Stimulated activated CD4-positive, alpha-beta T cell treated with anti-CD3 and anti-CD28 coated beads, TNF-alpha, amount 100 ng/mL, for 48 hours (primary cell): ENCODE data around the gene NUDT8.
"Not testable (repeated sequence)": the region's sequence is repeated elsewhere in the genome, so short reads cannot be mapped to it uniquely, and the experiment has no call there.

Source experiments
- DNase-seq, 3 donors: peaks; one replicate each; pipeline ENCODE4 v3.0.0-alpha.2; 2020; ENCODE audit warnings: low read depth in 3 of 3

The NUDT8 gene

GRCh38 chr11:67660752-67661151 is 31.0 kb upstream of the NUDT8 start:
- not testable (repeated sequence) for DNase-seq

DNA sequence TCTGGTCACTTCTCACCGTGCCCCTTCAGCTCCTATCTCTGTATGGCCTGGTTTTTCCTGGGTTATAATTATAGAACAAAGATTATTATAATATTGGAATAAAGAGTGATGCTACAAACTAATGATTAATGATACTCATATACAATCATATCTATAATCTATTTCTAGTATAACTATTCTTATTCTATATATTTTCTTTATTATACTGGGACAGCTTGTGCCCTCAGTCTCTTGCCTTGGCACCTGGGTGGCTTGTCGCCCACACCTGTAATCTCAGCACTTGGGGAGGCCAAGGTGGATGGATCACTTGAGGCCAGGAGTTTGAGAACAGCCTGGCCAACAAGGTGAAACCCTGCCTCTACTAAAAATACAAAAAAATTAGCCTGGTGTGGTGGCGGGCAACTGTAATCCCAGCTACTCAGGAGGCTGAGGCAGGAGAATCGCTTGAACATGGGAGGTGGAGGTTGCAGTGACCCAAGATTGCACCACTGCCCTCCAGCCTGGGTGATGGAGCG is 30.0 kb upstream of the NUDT8 start:
- DNase-seq: not testable (repeated sequence)

GRCh38 chr11:67657300-67657699 is 27.6 kb upstream of the NUDT8 start:
- DNase-seq: no peak

DNA sequence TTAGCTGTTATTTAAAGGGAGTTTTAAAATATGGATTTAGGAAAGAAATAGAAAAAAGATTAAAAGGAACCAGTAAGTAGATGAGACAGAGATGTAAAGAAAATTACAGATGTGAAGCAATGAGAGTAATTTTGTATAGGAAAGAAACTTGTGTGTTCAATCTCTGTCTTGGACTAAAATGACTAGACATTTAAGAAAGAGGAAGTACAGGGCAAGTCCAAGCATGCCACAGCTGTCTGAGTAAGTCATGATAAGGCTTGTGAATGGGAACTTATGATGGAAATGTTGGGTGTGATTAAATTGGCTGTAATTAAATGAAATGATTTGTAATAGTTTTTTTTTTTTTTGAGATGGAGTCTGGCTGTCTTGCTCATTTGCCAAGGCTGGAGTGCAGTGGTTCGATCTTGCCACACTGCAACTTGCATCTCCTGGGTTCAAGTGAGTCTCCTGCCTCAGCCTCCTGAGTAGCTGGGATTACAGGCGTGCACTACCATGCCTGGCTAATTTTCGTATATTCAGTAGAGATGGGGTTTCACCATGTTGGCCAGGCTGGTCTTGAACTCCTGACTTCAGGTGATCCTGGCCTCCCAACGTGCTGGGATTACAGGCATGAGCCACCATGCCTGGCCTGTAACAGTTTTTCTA is 26.7 kb upstream of the NUDT8 start:
- no peak for DNase-seq

DNA sequence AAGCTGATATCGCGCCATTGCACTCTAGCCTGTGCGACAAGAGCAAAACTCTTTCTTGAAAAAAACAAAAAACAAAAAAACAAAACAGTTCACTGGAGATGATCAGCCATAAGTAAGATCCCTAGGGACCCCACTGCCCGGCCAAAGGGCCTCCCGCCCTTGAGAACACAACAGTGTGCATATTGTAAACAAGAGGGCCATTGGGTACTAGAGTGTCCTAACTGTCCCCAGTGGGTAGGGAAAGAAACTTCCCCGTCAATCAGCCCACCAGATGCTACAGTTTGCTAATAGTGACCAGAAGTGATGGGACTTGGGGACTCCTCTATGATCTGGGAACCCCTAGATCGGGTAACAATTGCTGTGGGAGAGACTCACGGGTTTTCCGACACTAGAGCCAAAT is 24.5 kb upstream of the NUDT8 start:
- no peak for DNase-seq

DNA sequence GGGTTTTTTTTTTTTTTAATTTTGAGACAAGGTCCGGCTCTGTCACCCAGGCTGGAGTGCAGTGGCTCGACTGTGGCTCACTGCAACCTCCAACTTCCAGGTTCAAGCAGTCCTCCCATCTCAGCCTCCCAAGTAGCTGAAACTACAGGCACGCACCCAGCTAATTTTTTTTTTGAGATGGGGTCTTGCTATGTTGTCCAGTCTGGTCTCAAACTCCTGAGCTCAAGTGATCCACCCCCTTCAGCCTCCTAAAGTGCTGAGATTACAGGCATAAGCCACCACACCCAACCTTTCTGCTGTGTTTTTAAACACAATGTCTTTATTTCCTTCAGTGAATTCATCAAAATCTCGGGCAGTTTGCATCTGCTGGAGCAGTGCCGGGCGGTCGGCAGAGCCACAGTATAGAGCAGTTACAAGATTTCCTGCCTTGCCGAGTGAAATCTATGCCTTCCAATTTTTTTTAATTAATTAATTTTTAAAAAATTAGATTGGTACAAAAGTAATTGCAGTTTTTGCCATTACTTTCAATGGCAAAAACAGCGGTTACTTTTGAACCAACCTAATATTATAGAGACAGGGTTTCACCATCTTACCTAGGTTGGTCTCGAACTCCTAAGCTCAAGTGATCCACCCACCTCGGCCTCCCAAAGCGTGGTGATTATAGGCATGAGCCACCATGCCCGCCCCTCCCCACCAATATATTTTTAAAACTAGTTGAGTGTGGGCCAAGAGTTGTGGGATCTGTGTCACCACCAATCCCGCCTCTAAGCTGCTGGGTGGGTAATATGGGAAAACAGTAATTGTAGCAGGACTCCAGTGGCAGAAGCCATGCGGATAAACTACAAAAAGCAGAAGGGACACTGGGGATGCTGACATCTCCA is 23.5 kb upstream of the NUDT8 start:
- DNase-seq: no peak

DNA sequence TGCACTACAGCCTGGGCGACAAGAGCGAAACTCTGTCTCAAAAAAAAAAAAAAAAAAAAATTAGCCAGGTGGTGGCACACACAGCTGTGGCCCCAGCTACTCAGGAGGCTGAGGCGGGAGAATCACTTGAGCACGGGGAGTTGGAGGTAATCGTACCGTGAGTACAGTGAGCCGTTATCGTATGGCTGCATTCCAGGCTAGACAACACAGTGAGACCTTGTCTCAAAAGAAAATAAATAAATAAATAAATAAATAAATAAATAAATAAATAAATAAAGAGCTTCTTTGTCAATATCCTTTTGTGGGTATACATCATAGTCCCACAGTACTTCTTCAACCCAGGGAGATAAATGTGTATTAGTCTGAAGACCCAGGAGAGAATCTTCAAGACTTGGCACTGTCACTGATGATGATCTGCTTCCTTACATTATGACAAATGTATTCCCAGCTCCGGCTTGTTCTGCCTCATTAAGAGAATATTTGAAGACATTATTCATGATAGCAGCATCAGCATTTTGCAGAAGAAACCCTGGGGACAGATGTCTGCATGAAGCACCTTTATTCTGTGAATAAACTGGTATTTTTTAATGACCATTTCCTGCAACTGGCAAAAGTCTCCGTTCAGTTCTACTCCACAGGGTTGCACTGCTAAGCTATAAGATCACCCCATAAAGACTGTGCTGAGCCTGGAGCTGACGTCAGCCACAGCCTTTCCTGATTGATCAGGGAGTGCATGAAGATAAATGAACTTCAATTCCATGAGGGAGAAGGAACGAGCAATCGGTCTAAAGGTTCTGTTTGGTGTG is 22.4 kb upstream of the NUDT8 start:
- no peak for DNase-seq

DNA sequence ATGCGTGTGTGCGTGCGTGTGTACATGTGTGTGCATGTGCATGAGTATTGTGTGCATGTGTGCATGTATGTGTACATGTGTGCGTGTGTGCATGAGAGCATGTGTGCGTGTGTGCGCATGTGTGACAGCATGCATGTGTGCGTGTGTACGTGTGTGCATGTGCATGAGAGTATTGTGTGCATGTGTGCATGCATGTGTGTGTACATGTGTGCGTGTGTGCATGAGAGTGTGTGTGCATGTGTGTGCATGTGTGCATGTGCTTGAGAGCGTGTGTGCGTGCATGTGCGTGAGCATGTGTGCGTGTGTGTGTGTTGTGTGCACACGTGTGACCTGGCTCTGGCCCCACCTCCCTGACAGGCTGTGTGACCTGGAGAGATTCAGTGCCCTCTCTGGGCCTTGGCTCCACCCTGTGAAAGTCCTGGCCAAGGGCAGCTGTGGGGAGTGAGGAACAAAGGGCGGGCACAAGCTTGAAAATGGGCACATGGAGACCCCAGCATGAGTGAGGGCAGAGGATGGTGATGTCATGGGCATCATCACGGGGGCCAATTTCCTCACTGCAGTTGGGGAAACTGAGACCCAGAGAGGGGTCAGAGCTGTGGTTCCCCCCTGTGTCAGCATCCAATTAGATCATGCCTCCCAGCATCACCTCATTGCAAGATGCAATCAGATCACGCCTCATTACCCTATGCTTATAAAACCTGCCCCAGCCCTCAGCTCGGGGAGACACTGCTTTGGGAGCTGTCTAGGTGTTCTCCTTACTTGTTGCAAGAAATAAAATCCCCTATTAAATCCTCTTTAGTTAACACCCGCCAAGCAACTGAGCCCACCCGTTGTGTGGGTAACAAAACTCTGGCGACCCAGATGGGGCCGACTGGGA is 20.1 kb upstream of the NUDT8 start:
- no peak for DNase-seq

GRCh38 chr11:67648796-67649613 is 19.3 kb upstream of the NUDT8 start:
- DNase-seq: no peak

- DNase-seq: peak in 1 of 3 donors; percentile 43
These were observed 18.5 kb upstream of the NUDT8 start for GRCh38 chr11:67648140-67648795.

DNA sequence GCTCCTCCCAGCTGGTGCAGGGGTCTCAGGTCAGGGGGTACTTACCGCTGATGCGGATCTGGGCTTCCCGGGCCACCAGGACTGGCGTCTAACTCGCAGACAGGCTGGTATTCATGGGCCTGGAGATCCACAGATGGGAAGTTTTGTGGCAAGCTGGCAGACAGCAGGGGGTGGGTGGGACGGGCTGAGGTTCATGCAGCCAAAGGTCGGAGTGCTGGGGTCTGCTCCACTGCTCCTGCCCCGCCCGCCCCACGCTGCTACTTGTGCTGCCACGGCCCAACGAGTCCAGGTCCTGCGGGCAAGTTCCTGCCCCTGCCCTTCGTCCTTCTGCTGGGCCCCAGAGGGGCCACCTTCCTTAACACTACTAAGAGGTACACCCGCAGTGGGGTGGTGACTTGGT is 17.7 kb upstream of the NUDT8 start:
- DNase-seq: no peak

DNA sequence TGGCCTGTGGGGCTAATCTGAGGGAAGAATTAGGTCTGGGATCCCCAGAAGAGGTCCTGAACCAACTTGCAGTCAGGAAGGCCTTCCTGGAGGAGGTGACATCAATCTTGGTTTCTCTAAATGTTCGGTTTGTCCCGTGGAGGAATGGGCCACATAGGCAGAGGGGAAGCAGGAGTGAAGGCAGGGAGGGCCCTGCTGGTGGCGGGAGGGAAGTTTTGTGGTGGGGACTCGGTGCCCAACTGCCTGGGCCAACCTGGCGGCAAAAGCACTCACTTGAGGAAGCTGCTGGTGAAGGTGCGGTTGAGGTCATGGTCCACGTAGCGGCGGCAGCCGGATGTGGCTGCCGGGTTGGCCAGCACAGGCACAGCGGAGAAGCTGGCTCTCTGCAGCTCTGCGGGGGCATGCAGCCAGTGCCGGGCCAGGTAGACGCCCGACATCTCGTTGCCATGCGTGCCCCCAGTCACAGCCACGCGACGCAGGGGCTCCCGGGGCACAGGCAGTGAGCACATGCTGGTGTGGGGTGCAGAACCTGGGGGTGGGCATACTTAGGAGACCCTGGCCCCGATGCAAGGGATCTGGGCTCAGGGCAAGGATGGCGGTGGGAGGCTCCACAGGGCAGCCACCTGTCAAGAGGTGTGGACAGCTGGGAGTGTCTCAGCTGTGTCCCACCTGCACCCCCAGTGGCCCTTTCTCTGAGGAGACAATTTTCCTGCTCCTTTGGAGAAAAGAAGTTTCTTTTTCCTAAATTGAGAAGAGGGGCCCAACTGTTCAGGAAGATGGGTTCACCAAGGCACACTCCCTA is 17.0 kb upstream of the NUDT8 start:
- no peak for DNase-seq

GRCh38 chr11:67645521-67646461 is 16.1 kb upstream of the NUDT8 start:
- DNase-seq: no peak

- DNase-seq: no peak
These were observed 15.0 kb upstream of the NUDT8 start for GRCh38 chr11:67644472-67645418.

- DNase-seq: no peak
These were observed 14.3 kb upstream of the NUDT8 start for GRCh38 chr11:67644042-67644441.
